GM10248 (cell line): Measurements from ENCODE around the gene AKT3.
A peak's percentile ranks its signal among the peaks of the same experiment; 100 is the strongest.

ENCODE experiments used
- CTCF ChIA-PET: fragments of 300-600 bp; sonication (Branson Sonifier 250); formaldehyde crosslinking; extraction: SDS; loops from one replicate; lab custom pipeline; 2021; ENCODE audit warnings: antibody characterized with exemption; lab: Yijun Ruan, JAX
- POLR2A ChIA-PET: fragments of 350-650 bp; sonication (Branson Sonifier 250); formaldehyde crosslinking; extraction: SDS; loops from one replicate; lab custom pipeline; 2020; ENCODE audit warnings: antibody characterized with exemption; lab: Yijun Ruan, JAX
- DNase-seq: peaks from one replicate; pipeline ENCODE4 v3.0.0; 2012; ENCODE audit errors: extremely low spot score
- CTCF ChIP-seq: IDR thresholded peaks from 2 replicates; pipeline ENCODE4 v1.5.1; 2012; ENCODE audit warnings: mild to moderate bottlenecking, low read depth; ENCODE audit errors: extremely low read depth, missing control alignments, control extremely low read depth

The AKT3 gene

GRCh38 chr1:243850202-243850451 lies at the start of gene AKT3:
Gene AKT3 (minus strand): TSS chr1:243850243. CDS start chr1:243843170, 7,073 bp downstream.
- peak; percentile 76 for DNase-seq
- CTCF ChIA-PET: no interaction called here
- TF ChIP-seq CTCF: no peak
- POLR2A ChIA-PET: interaction anchor here (0.6 kb wide), 1 partner anchor 430 kb away, joined by 3 read pairs; no protein-coding TSS in a partner anchor

DNA sequence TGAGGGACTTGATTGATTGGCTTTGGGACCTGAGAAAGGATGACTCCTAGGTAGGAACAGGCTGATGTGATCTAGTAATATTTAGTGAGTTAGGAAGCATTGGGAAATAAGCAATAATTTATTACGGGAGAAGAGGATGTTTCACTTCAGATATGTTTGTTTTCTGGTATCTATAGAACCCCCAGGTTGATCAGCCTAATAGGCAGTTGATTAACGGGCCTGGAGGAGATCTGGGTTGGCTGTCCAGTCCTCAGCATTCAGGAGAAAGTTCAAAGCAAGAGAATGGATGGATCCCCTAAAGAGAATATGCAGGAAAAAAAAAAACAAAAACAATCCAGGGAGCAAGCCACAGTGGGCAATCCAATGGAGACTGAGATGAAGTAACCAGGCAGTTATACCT lies 48.2 kb upstream of the AKT3 start:
- ChIA-PET CTCF (no interaction called here), POLR2A (no interaction called here)
- TF ChIP-seq CTCF: no peak
- no peak for DNase-seq

- ChIA-PET POLR2A (no interaction called here), CTCF (interaction anchor here (1.2 to 1.8 kb wide), 2 partner anchors 13 to 41 kb away, joined by 3 to 4 read pairs; no protein-coding TSS in a partner anchor)
- no peak for TF ChIP-seq CTCF
- DNase-seq: no peak
Observed at GRCh38 chr1:243896313-243896712, 46.3 kb upstream of the AKT3 start.

GRCh38 chr1:243892456-243892855 lies 42.4 kb upstream of the AKT3 start:
- TF ChIP-seq CTCF: no peak
- ChIA-PET CTCF (interaction anchor here (1.5 kb wide), 1 partner anchor 12 kb away, joined by 4 read pairs; no protein-coding TSS in a partner anchor), POLR2A (no interaction called here)
- DNase-seq: no peak

DNA sequence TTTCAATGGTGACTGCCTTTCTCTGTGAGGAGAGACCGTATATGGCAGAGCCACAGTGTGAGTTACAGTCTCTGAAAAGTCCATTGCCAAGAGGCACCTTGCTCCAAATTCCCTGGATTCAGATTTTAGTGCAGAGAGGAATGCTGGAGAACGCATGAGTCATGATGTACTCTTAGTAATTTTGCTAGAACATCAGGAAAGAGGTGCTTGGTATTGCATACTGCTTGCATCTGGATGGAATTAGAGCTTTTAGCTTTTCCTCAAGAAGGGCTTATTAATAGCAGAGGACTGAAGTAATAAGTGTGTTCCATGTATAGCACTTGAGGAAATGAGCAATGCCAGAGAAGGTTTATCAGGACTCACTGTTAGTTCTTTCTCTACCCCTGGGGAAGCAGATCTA lies 40.5 kb upstream of the AKT3 start:
- no peak for DNase-seq
- POLR2A ChIA-PET: no interaction called here
- CTCF ChIA-PET: interaction anchor here (1.1 to 1.2 kb wide), 3 partner anchors 10 to 19 kb away, joined by 3 read pairs; no protein-coding TSS in a partner anchor
- TF ChIP-seq CTCF: no peak

DNA sequence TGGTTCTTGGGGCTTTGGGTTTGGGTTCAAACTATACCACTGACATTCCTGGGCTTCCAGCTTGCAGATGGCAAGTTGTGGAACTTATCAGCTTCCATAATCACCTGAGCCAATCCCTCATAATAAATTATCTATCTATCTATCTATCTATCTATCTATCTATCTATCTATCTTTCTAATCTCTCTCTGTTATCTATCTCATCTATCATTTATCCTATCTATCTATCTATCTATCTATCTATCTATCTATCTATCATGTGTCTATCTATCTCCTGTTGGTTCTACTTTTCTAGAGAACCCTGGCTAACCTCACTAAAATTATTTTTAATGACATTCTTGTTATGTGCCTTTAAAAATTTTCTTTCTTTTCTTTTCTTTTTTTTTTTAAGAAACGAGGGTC lies 35.8 kb upstream of the AKT3 start:
- CTCF ChIA-PET: no interaction called here
- TF ChIP-seq CTCF: no peak
- DNase-seq: no peak
- POLR2A ChIA-PET: no interaction called here

- ChIA-PET POLR2A (no interaction called here), CTCF (no interaction called here)
- DNase-seq: no peak
- no peak for TF ChIP-seq CTCF
Observed at GRCh38 chr1:243884603-243885002, 34.6 kb upstream of the AKT3 start.
